ENCODE results near the gene ITIH4. TPM values are rescaled to one million over a fixed set of nuclear protein-coding genes. Genes with fewer than 3 reads are reported as not detected.

The ITIH4 gene
- total and polyA plus RNA-seq, 2 of the 13 experiments (the other 11 are each of a cell fraction or from before 2014, with no cell fraction given): 2.7 to 5.3 TPM

DNA sequence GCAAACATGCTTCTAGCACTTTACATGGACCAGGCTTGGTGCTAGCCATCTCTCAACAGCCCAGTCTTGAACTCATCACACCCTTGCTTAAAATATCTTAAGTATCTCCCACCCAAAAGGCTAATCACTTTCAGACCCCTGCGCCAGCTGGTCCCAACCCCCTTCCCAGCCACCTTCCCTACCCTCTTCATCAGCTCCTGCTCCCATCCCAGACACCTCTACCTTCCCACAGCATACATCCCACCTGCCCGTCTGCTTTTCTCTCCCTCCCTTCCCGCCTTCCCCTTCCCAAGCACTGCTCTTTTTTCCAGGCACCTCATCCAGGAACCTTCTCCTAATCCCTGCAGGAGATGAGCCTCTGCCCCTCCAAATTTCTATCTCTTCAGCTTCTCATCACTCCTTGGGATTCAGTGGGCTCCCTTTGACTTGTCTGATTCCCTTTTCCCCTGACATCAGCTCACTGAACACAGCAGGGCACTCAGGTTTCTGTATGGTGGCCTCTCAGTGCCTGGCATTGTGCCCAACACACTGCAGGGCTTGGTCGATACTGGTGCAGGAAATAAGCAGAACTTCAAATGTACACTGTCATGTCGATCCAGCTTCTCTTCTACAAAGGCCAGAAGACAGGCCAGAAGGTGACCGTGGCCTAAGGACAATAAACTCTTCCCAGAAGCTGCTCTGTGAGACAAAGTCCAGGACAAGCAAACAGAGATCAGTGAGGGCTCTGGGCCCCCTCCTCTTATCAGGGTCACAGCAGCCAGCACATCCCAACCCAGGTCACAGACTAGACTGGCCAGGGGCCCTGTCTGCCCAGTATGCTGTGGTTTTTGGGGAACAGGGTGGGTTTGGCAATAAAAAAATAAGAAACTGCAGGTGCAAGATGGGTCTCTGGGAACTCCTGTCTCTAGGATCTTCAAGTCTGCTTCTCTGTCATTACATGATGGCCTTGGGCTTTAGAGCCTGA is 55.3 kb downstream of the ITIH4 start (continued):
- TF ChIP-seq, protein P1, sequence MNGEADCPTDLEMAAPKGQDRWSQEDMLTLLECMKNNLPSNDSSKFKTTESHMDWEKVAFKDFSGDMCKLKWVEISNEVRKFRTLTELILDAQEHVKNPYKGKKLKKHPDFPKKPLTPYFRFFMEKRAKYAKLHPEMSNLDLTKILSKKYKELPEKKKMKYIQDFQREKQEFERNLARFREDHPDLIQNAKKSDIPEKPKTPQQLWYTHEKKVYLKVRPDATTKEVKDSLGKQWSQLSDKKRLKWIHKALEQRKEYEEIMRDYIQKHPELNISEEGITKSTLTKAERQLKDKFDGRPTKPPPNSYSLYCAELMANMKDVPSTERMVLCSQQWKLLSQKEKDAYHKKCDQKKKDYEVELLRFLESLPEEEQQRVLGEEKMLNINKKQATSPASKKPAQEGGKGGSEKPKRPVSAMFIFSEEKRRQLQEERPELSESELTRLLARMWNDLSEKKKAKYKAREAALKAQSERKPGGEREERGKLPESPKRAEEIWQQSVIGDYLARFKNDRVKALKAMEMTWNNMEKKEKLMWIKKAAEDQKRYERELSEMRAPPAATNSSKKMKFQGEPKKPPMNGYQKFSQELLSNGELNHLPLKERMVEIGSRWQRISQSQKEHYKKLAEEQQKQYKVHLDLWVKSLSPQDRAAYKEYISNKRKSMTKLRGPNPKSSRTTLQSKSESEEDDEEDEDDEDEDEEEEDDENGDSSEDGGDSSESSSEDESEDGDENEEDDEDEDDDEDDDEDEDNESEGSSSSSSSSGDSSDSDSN (CRISPR knock-in tag; IDR thresholded peaks at IDR 0.05): peak; percentile 41; the same call in 1 of the 2 replicates
- TF ChIP-seq PHF21A (CRISPR knock-in tag; IDR thresholded peaks at IDR 0.05) (peak; percentile 98), SYNCRIP (IDR thresholded peaks at IDR 0.05; ENCODE audit: insufficient read depth, low read depth, low read length) (no peak), NRL (CRISPR knock-in tag; IDR thresholded peaks at IDR 0.05; ENCODE audit: borderline replicate concordance) (no peak), ZNF777 (CRISPR knock-in tag; IDR thresholded peaks at IDR 0.05) (no peak; the same call in 1 of the 2 replicates), NFATC3 (CRISPR knock-in tag; IDR thresholded peaks at IDR 0.05) (no peak), NFE2L2 (IDR thresholded peaks at IDR 0.05; ENCODE audit: low read length) (peak; percentile 39; the same call in 1 of the 2 replicates), ZNF296 (CRISPR knock-in tag; conservative IDR thresholded peaks at IDR 0.05) (no peak; the same call in 1 of the 2 replicates), CEBPB (IDR thresholded peaks at IDR 0.05; ENCODE audit: borderline replicate concordance, low read depth, low read length) (no peak), JDP2 (CRISPR knock-in tag; IDR thresholded peaks at IDR 0.05; ENCODE audit: borderline replicate concordance) (no peak; the same call in 1 of the 2 replicates), KMT2A (CRISPR knock-in tag; IDR thresholded peaks at IDR 0.05) (no peak), MED13 (CRISPR knock-in tag; IDR thresholded peaks at IDR 0.05) (peak; percentile 82; the same call in 1 of the 2 replicates), HES4 (CRISPR knock-in tag; IDR thresholded peaks at IDR 0.05; ENCODE audit: borderline replicate concordance) (no peak), SIX1 (CRISPR knock-in tag; IDR thresholded peaks at IDR 0.05; ENCODE audit: borderline replicate concordance) (peak; percentile 60)
- TF ChIP-seq, protein P2, sequence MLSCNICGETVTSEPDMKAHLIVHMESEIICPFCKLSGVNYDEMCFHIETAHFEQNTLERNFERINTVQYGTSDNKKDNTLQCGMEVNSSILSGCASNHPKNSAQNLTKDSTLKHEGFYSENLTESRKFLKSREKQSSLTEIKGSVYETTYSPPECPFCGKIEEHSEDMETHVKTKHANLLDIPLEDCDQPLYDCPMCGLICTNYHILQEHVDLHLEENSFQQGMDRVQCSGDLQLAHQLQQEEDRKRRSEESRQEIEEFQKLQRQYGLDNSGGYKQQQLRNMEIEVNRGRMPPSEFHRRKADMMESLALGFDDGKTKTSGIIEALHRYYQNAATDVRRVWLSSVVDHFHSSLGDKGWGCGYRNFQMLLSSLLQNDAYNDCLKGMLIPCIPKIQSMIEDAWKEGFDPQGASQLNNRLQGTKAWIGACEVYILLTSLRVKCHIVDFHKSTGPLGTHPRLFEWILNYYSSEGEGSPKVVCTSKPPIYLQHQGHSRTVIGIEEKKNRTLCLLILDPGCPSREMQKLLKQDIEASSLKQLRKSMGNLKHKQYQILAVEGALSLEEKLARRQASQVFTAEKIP (CRISPR knock-in tag; IDR thresholded peaks at IDR 0.05; ENCODE audit: borderline replicate concordance): no peak
- TF ChIP-seq, protein P3, sequence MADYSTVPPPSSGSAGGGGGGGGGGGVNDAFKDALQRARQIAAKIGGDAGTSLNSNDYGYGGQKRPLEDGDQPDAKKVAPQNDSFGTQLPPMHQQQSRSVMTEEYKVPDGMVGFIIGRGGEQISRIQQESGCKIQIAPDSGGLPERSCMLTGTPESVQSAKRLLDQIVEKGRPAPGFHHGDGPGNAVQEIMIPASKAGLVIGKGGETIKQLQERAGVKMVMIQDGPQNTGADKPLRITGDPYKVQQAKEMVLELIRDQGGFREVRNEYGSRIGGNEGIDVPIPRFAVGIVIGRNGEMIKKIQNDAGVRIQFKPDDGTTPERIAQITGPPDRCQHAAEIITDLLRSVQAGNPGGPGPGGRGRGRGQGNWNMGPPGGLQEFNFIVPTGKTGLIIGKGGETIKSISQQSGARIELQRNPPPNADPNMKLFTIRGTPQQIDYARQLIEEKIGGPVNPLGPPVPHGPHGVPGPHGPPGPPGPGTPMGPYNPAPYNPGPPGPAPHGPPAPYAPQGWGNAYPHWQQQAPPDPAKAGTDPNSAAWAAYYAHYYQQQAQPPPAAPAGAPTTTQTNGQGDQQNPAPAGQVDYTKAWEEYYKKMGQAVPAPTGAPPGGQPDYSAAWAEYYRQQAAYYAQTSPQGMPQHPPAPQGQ (CRISPR knock-in tag; IDR thresholded peaks at IDR 0.05; ENCODE audit: borderline replicate concordance): no peak
- TF ChIP-seq, protein P4, sequence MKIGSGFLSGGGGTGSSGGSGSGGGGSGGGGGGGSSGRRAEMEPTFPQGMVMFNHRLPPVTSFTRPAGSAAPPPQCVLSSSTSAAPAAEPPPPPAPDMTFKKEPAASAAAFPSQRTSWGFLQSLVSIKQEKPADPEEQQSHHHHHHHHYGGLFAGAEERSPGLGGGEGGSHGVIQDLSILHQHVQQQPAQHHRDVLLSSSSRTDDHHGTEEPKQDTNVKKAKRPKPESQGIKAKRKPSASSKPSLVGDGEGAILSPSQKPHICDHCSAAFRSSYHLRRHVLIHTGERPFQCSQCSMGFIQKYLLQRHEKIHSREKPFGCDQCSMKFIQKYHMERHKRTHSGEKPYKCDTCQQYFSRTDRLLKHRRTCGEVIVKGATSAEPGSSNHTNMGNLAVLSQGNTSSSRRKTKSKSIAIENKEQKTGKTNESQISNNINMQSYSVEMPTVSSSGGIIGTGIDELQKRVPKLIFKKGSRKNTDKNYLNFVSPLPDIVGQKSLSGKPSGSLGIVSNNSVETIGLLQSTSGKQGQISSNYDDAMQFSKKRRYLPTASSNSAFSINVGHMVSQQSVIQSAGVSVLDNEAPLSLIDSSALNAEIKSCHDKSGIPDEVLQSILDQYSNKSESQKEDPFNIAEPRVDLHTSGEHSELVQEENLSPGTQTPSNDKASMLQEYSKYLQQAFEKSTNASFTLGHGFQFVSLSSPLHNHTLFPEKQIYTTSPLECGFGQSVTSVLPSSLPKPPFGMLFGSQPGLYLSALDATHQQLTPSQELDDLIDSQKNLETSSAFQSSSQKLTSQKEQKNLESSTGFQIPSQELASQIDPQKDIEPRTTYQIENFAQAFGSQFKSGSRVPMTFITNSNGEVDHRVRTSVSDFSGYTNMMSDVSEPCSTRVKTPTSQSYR (CRISPR knock-in tag; IDR thresholded peaks at IDR 0.05; ENCODE audit: borderline replicate concordance): peak; percentile 6; the same call in 1 of the 2 replicates
- TF ChIP-seq, protein P5, sequence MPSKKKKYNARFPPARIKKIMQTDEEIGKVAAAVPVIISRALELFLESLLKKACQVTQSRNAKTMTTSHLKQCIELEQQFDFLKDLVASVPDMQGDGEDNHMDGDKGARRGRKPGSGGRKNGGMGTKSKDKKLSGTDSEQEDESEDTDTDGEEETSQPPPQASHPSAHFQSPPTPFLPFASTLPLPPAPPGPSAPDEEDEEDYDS (CRISPR knock-in tag; IDR thresholded peaks at IDR 0.05): peak; percentile 70

Data from HepG2 (cell line).